Measurements from ENCODE around the gene DCD. TPM values are rescaled to one million over a fixed set of nuclear protein-coding genes. Genes with fewer than 3 reads are reported as not detected.

The DCD gene
- total and polyA plus RNA-seq, 2 donors (not counting 3 experiments of a cell fraction or from before 2014, with no cell fraction given) = not detected

DNA sequence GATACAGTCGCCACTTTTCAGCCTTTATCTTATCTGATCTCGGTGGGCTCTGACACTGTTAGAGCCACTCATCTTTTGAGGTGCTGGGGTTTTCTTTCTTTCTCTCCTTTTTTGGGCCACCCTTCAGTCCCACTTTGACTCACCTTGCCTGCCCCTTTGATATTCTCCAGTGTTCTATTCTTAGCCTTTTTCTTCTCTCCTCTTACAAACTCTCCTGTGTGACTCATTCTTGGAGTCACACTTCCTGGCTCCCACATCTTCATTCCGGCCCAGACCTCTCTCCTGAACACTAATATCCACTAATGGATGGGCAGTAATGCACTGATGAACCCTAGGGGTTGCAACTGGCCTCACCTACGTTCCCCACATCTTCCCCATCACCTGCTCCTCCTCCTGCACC, 2.2 kb upstream of the DCD start:
- TF ChIP-seq FOS (IDR thresholded peaks at IDR 0.05; ENCODE audit: borderline replicate concordance, insufficient read depth, low read length) (no peak), MYC (IDR thresholded peaks at IDR 0.05; ENCODE audit: low read depth, low read length) (no peak), POLR2A (IDR thresholded peaks at IDR 0.05; ENCODE audit: low read depth, low read length) (no peak), JUN (IDR thresholded peaks at IDR 0.05; ENCODE audit: borderline replicate concordance, insufficient read depth, insufficient read length, low read depth) (no peak), POLR2AphosphoS5 (IDR thresholded peaks at IDR 0.05; ENCODE audit: insufficient read depth, low read depth, low read length) (no peak), GATA2 (IDR thresholded peaks at IDR 0.05; ENCODE audit: insufficient read depth, insufficient read length, low read depth, low read length) (no peak), EZH2 (IDR thresholded peaks at IDR 0.05; ENCODE audit: borderline replicate concordance, low read depth, low read length, severe bottlenecking) (no peak)
- TF ChIP-seq, protein P1, sequence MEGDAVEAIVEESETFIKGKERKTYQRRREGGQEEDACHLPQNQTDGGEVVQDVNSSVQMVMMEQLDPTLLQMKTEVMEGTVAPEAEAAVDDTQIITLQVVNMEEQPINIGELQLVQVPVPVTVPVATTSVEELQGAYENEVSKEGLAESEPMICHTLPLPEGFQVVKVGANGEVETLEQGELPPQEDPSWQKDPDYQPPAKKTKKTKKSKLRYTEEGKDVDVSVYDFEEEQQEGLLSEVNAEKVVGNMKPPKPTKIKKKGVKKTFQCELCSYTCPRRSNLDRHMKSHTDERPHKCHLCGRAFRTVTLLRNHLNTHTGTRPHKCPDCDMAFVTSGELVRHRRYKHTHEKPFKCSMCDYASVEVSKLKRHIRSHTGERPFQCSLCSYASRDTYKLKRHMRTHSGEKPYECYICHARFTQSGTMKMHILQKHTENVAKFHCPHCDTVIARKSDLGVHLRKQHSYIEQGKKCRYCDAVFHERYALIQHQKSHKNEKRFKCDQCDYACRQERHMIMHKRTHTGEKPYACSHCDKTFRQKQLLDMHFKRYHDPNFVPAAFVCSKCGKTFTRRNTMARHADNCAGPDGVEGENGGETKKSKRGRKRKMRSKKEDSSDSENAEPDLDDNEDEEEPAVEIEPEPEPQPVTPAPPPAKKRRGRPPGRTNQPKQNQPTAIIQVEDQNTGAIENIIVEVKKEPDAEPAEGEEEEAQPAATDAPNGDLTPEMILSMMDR (IDR thresholded peaks at IDR 0.05; ENCODE audit: extremely low read depth in 1 of 2, insufficient read depth in 1 of 2, low read depth in 1 of 2, low read length in 2 of 2) = no peak
- TF ChIP-seq, protein P2, sequence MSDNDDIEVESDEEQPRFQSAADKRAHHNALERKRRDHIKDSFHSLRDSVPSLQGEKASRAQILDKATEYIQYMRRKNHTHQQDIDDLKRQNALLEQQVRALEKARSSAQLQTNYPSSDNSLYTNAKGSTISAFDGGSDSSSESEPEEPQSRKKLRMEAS (IDR thresholded peaks at IDR 0.05; ENCODE audit: insufficient read depth, insufficient read length) = no peak
- Histone ChIP-seq H3K4me1 (ENCODE audit: control insufficient read depth, extremely low read depth, insufficient read depth, low read length) (no peaks in the 10 kb centered on the region), H3K36me3 (ENCODE audit: control insufficient read depth in 2 of 2, extremely low read depth in 1 of 2, insufficient read depth in 2 of 2, low read length in 2 of 2) (no peaks in the 10 kb centered on the region), H3K27me3 (ENCODE audit: control insufficient read depth in 2 of 2, insufficient read depth in 2 of 2, low read length in 2 of 2) (no peaks in the 10 kb centered on the region), H3K27ac (ENCODE audit: insufficient read depth, low read depth, low read length) (no peak overlapping the region), H3K9me1 (replicated peaks; ENCODE audit: control insufficient read depth, extremely low read depth, insufficient read depth, low read length) (no peaks in the 10 kb centered on the region), H3K79me2 (ENCODE audit: control insufficient read depth, insufficient read depth, low read length) (no peaks in the 10 kb centered on the region), H4K20me1 (replicated peaks; ENCODE audit: control insufficient read depth, extremely low read depth, insufficient read depth, low read length) (no peaks in the 10 kb centered on the region), H3K9ac (replicated peaks; ENCODE audit: extremely low read depth, insufficient read depth, low read length) (no peak overlapping the region), H3K9me3 (replicated peaks; ENCODE audit: control insufficient read depth, insufficient read depth, low read length) (no peaks in the 10 kb centered on the region), H2AFZ (ENCODE audit: low read depth, low read length) (no peak overlapping the region), H3K4me2 (ENCODE audit: insufficient read depth, low read length) (no peak overlapping the region), H3K4me3 (replicated peaks in 1 of 3; ENCODE audit: insufficient read depth in 1 of 3, low read depth in 1 of 3, low read length in 3 of 3) (no peak overlapping the region)
- dilution Hi-C loops (cut with MboI; ENCODE audit: extremely low pct_ligation_motif_present, low sequenced_read_pairs) (no loop called here), intact Hi-C loops (cut with micrococcal nuclease) (no loop called here)
- ChIA-PET CTCF (no interaction called here), POLR2A (no interaction called here)
- no TSS peak for BruUV-seq (replicated peaks)
- DNase-seq (ENCODE audit: low read depth, low spot score) (no peak), FAIRE-seq (no peak)

All from endothelial cell of umbilical vein (primary cell).